ENCODE results near the gene EML6. TPM values are rescaled to one million over a fixed set of nuclear protein-coding genes. Genes with fewer than 3 reads are reported as not detected.

Gene EML6
- total and polyA plus RNA-seq, 2 of the 8 experiments (the other 6 are each of a cell fraction or from before 2014, with no cell fraction given), result 1.2 to 1.6 TPM

- Histone ChIP-seq H4K91ac (replicated peaks; ENCODE audit: insufficient read length, low read length) (no peak overlapping the region), H3K4me1 (replicated peaks in 1 of 4; ENCODE audit: control insufficient read depth in 3 of 4, insufficient read depth in 4 of 4, low read length in 3 of 4) (no peaks in the 10 kb centered on the region), H4K8ac (ENCODE audit: extremely low read depth, insufficient read depth, low read length) (no peak overlapping the region), H3K23ac (ENCODE audit: insufficient read length) (no peak overlapping the region), H3K18ac (ENCODE audit: extremely low read depth, low read length) (no peak overlapping the region), H3K14ac (ENCODE audit: insufficient read length) (no peak overlapping the region), H3K27me3 (replicated peaks in 1 of 4; ENCODE audit: control insufficient read depth in 3 of 4, extremely low read depth in 1 of 4, insufficient read depth in 3 of 4, low read length in 3 of 4) (no peaks in the 10 kb centered on the region), H3K27ac (ENCODE audit: low read depth, low read length) (no peak overlapping the region), H3K9me3 (ENCODE audit: insufficient read depth in 2 of 2, low read depth in 1 of 2, low read length in 1 of 2) (peaks cover 0 to 7% of the 10 kb centered on the region in 2 experiments; a peak in 1 of 4 replicates), H2BK5ac (ENCODE audit: low read depth, low read length) (no peak overlapping the region), H3K36me3 (ENCODE audit: control insufficient read depth in 2 of 4, insufficient read depth in 4 of 4, low read length in 3 of 4) (no peaks in the 10 kb centered on the region), H3K9ac (replicated peaks in 1 of 4; ENCODE audit: extremely low read depth in 1 of 4, low read depth in 3 of 4, low read length in 3 of 4) (no peak overlapping the region), H3K79me1 (ENCODE audit: low read depth, low read length) (no peaks in the 10 kb centered on the region), H3K4me2 (ENCODE audit: insufficient read depth in 1 of 2, low read depth in 2 of 2, low read length in 2 of 2) (no peak overlapping the region), H2AFZ (ENCODE audit: low read length) (no peak overlapping the region), H3K23me2 (ENCODE audit: low read depth, low read length) (no peaks in the 10 kb centered on the region), H4K20me1 (replicated peaks in 1 of 2; ENCODE audit: control insufficient read depth in 1 of 2, insufficient read depth in 2 of 2, low read length in 2 of 2) (no peaks in the 10 kb centered on the region), H2BK120ac (replicated peaks; ENCODE audit: low read depth, low read length) (no peak overlapping the region), H2BK12ac (ENCODE audit: low read depth, low read length) (no peak overlapping the region), H2BK15ac (ENCODE audit: low read length) (no peak overlapping the region), H3K79me2 (ENCODE audit: control insufficient read depth in 1 of 2, insufficient read depth in 2 of 2, low read length in 2 of 2) (no peaks in the 10 kb centered on the region), H3K56ac (replicated peaks; ENCODE audit: insufficient read length, low read depth, low read length) (no peak overlapping the region), H3K4ac (replicated peaks; ENCODE audit: insufficient read length, low read depth, low read length) (no peak overlapping the region), H4K5ac (ENCODE audit: insufficient read length, low read depth, low read length) (no peak overlapping the region), H3K4me3 (ENCODE audit: extremely low read depth in 1 of 4, insufficient read depth in 2 of 4, low read depth in 3 of 4, low read length in 4 of 4) (no peak overlapping the region), H2BK20ac (ENCODE audit: low read length) (no peak overlapping the region), H2AK5ac (ENCODE audit: low read depth, low read length) (no peak overlapping the region)
- WGBS, 2 experiments (ENCODE audit: extremely low coverage in 1 of 2, insufficient coverage in 1 of 2, insufficient read length in 1 of 2, insufficient replicate concordance in 2 of 2, low coverage in 1 of 2, low lambda C conversion rate in 2 of 2, missing lambda C conversion rate in 1 of 2), result no CpG with 5 or more reads among the region's 2 CpGs
- ChIA-PET POLR2A (ENCODE audit: partially characterized antibody) (no interaction called here), CTCF (ENCODE audit: partially characterized antibody) (interaction anchor here (0.7 kb wide), 1 partner anchor 34 kb away, joined by 4 read pairs; no protein-coding TSS in a partner anchor)
- FAIRE-seq (no peak), DNase-seq (ENCODE audit: low read depth in 1 of 2, low spot score in 2 of 2) (no peak)
- TF ChIP-seq GABPA (IDR thresholded peaks at IDR 0.05; ENCODE audit: borderline replicate concordance, insufficient read depth, low read length) (no peak), MAX (IDR thresholded peaks at IDR 0.05) (no peak), JUND (IDR thresholded peaks at IDR 0.05; ENCODE audit: low read length) (no peak), MAFK (IDR thresholded peaks at IDR 0.05; ENCODE audit: low read depth, low read length) (no peak), BRCA1 (IDR thresholded peaks at IDR 0.05; ENCODE audit: low read depth, low read length) (no peak), GTF2F1 (IDR thresholded peaks at IDR 0.05; ENCODE audit: borderline replicate concordance, low read depth, low read length) (no peak), KDM4A (IDR thresholded peaks at IDR 0.05; ENCODE audit: low read depth, low read length, severe bottlenecking) (no peak), NANOG (IDR thresholded peaks at IDR 0.05; ENCODE audit: insufficient read depth, low read depth, low read length, poor library complexity, severe bottlenecking) (no peak), TCF12 (IDR thresholded peaks at IDR 0.05; ENCODE audit: low read depth, low read length) (no peak), CHD2 (IDR thresholded peaks at IDR 0.05; ENCODE audit: low read length) (no peak), SIN3A (conservative IDR thresholded peaks at IDR 0.05 in 1 of 2, IDR thresholded peaks at IDR 0.05 in 1 of 2; ENCODE audit: low read depth in 1 of 2, low read length in 2 of 2) (no peak), BCL11A (IDR thresholded peaks at IDR 0.05; ENCODE audit: low read depth in 2 of 2, low read length in 2 of 2) (no peak), SAP30 (IDR thresholded peaks at IDR 0.05; ENCODE audit: insufficient read depth, insufficient replicate concordance, low read length) (no peak)
Observed at GRCh38 chr2:54699665-54700064, 23.8 kb upstream of the EML6 start.
